ELF-1 (cell line): ENCODE measurements around the gene TMEM260.
"Not testable (repeated sequence)": the region's sequence is repeated elsewhere in the genome, so short reads cannot be mapped to it uniquely, and the experiment has no call there.

ENCODE experiments used
- DNase-seq: peaks from one replicate; pipeline ENCODE4 v3.0.0-alpha.2; 2016; ENCODE audit warnings: low read depth, low spot score

Gene TMEM260

GRCh38 chr14:56676042-56676441 lies 96.4 kb downstream of the TMEM260 start:
- DNase-seq = no peak

GRCh38 chr14:56678838-56679237 lies 99.2 kb downstream of the TMEM260 start:
- no peak for DNase-seq

- peak; percentile 57 for DNase-seq
Measured at GRCh38 chr14:56686416-56686815, 106.8 kb downstream of the TMEM260 start.

GRCh38 chr14:56687123-56687522 lies 107.5 kb downstream of the TMEM260 start:
- no peak for DNase-seq

GRCh38 chr14:56694609-56695008 lies 115.0 kb downstream of the TMEM260 start:
- DNase-seq = no peak

- not testable (repeated sequence) for DNase-seq
Measured at GRCh38 chr14:56695216-56695615, 115.6 kb downstream of the TMEM260 start.
